ENCODE measurements around the gene VDR.

- TF ChIP-seq EZH2 (IDR thresholded peaks at IDR 0.05), result no peak
- no peak for TF ChIP-seq CTCF (IDR thresholded peaks at IDR 0.05)
Observed at GRCh38 chr12:47819896-47820630, 84.7 kb downstream of the VDR start, which contains the start of gene HDAC7.
